Stimulated activated CD8-positive, alpha-beta memory T cell treated with anti-CD3 and anti-CD28 coated beads, Interleukin-12 subunit alpha, Interleukin-12 subunit beta, amount 100 ng/mL, for 1 hour (primary cell): ENCODE results near the gene CTTNBP2NL.

Experiments used
- DNase-seq: peaks from one replicate; pipeline ENCODE4 v3.0.0-alpha.2; 2020; ENCODE audit warnings: low read depth

Gene CTTNBP2NL

DNA sequence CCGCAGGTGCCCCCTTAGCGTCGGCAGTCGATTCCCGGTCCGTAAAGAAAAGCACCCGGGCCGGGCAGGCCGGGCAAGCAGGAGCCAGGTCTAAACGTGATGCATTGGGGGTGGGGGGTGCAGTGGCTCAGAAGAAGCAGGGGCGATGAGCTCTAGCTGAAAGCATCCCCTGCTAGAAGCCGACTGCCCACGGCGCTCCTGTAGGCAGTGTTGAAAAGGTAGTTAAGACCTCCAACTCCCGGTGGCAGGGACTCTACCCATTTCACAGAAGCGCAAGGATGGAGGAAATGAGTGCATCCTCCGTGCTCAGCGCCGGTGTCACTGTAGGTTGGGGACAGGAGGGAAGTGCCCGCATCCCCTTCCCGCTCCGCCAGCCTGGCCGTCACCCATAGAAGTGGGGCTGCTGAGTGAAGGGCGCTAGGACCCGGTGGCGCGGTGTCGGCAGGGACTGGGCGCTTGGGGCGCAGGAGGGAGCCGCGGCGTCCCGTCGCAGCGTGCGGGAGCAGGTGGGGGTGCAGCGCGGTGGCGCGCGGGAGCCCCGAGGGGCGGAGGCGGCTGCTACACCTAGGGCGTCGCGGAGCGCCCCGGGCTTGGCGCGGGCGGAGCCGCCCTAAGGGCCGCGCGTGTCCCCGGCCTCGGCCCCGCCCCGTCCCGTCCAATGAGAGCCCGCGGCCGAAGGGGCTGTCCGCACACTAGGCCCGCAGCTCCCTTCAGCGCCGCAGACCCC is 112.4 kb downstream of the CTTNBP2NL start, which contains the start of gene WNT2B:
Gene WNT2B, plus strand, starts transcription at position 688 of the 727 bp plus-strand sequence. CDS start 298 bp downstream, outside the sequence.
- DNase-seq = no peak

DNA sequence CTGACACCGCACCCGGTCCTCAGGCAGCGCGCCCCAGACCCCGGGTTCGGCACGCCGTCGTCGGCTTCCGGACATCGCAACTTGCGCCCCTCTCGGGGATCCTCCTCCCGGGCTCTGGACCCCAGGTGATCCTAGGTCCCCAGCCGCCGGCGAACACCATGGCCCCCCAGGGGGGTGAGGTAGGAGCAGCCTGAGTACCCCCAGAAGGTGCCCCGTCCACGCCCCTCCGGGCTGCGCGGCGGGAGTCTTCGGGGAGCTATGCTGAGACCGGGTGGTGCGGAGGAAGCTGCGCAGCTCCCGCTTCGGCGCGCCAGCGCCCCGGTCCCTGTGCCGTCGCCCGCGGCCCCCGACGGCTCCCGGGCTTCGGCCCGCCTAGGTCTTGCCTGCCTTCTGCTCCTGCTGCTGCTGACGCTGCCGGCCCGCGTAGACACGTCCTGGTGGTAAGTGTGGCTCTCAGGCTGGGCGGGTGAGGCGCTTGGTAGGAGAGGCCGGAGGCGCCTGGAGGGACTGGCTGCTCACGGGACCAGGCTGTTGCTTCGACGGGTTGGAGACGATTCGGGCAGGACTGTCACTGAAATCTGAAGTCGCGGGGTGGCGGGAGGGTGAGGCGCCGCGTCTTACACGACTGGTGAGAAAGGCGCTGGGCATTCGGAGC is 113.1 kb downstream of the CTTNBP2NL start:
- no peak for DNase-seq

DNA sequence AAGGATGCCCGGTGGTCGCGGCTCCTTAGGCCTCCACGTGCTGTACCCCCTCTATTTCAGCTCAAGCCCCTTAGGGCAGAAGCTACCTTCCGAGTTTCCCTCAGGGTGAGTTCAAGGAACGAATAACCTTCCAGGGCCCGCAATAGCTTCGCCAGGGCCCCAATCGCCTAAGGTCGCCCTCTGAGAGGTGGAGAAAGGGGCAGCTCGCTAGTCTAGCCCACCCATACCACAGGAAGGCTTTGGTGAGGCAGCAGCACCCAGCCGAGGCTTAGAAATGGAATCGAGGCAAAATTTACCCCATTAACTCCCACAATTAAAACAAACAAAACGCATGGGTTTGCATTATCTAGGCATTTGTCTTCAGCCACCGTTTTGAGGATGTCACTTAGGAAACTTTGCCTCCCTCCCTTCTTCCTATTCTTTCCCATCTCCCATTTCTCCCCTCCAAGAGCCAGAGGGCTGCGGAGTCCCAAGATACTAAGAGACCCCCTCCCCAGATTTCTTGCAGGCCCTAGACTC is 113.7 kb downstream of the CTTNBP2NL start:
- no peak for DNase-seq

DNA sequence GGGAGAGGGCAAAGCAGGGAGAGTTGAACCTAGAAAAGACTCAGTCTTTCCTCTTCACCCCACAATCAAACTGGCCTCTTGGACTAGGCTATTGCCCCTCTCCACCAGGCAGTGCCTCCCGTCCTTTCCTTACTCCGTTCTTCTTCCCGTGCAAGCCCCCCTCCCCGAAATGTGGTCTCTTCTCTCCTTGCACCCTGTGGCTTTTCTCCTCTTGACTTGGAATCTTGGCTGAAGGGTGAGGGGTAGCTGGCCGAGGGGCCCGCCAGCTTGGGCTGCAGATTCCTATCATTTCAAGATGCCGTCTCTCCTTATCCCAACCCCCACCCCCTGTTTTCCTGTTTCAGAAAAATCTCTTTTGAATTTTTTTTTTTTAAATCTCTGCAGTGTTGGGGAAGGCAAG is 114.3 kb downstream of the CTTNBP2NL start:
- DNase-seq = no peak
